Keratinocyte (primary cell): ENCODE measurements around the gene ELMO2. TPM values are rescaled to one million over a fixed set of nuclear protein-coding genes. Genes with fewer than 3 reads are reported as not detected.

Experiments used
- DNase-seq: peaks from one replicate; pipeline ENCODE4 v3.0.0-alpha.2; 2011; ENCODE audit warnings: low read depth, missing footprints, low spot score
- FAIRE-seq: peaks from 2 replicates; lab custom pipeline; 2011; peaks lifted over from hg19 to GRCh38; lab: Jason Lieb, UNC
- H2AFZ ChIP-seq: 2 replicates; pipeline ENCODE4 v1.6.0; 2012; ENCODE audit warnings: low read length, control low read depth, inconsistent platforms; ENCODE audit not compliant: control insufficient read depth
- H3K27ac ChIP-seq: 2 replicates; pipeline ENCODE4 v1.5.1; 2011; ENCODE audit warnings: low read length; ENCODE audit not compliant: control insufficient read depth, insufficient read depth
- H3K27me3 ChIP-seq: 3 replicates; pipeline ENCODE4 v1.6.0; 2011; ENCODE audit warnings: low read length; ENCODE audit not compliant: control insufficient read depth, insufficient read depth; ENCODE audit errors: extremely low read depth
- H3K36me3 ChIP-seq, 2 experiments: 2 replicates in 1 of 2; 3 replicates in 1 of 2; pipeline ENCODE4 v1.5.1; 2011; ENCODE audit warnings: low read length in 2 of 2, mild to moderate bottlenecking in 1 of 2; ENCODE audit not compliant: control insufficient read depth in 2 of 2, insufficient read depth in 2 of 2; ENCODE audit errors: extremely low read depth in 1 of 2
- H3K4me1 ChIP-seq: 3 replicates; pipeline ENCODE4 v1.5.1; 2011; ENCODE audit warnings: low read length; ENCODE audit not compliant: control insufficient read depth, insufficient read depth; ENCODE audit errors: extremely low read depth
- H3K4me2 ChIP-seq: 3 replicates; pipeline ENCODE4 v1.6.0; 2011; ENCODE audit warnings: low read depth, low read length; ENCODE audit not compliant: control insufficient read depth, insufficient read depth; ENCODE audit errors: extremely low read depth
- H3K4me3 ChIP-seq, 3 experiments: fragments of 200-600 bp in 1 of 3; sonication (generic) in 1 of 3; 2 replicates in 2 of 3; 3 replicates in 1 of 3; pipeline ENCODE4 v1.5.1; 2011 to 2016; ENCODE audit warnings: low read length in 3 of 3, mild to moderate bottlenecking in 3 of 3, control low read depth in 2 of 3, inconsistent platforms in 1 of 3, low read depth in 1 of 3, mixed read lengths in 1 of 3, mixed run types in 1 of 3, moderate library complexity in 1 of 3; ENCODE audit not compliant: control insufficient read depth in 2 of 3, insufficient read depth in 2 of 3; ENCODE audit errors: extremely low read depth in 1 of 3
- H3K79me2 ChIP-seq: 2 replicates; pipeline ENCODE4 v1.6.0; 2012; ENCODE audit warnings: low read length; ENCODE audit not compliant: control insufficient read depth, insufficient read depth
- H3K9ac ChIP-seq: 3 replicates; pipeline ENCODE4 v1.6.0; 2011; ENCODE audit warnings: low read length; ENCODE audit not compliant: control insufficient read depth, insufficient read depth; ENCODE audit errors: extremely low read depth
- H3K9me1 ChIP-seq: 3 replicates; pipeline ENCODE4 v1.6.0; 2011; ENCODE audit warnings: low read length; ENCODE audit not compliant: control insufficient read depth, insufficient read depth; ENCODE audit errors: extremely low read depth
- H3K9me3 ChIP-seq: 2 replicates; pipeline ENCODE4 v1.5.1; 2012; ENCODE audit warnings: low read depth, low read length; ENCODE audit not compliant: control insufficient read depth
- H4K20me1 ChIP-seq: 3 replicates; pipeline ENCODE4 v1.6.0; 2011; ENCODE audit warnings: low read length; ENCODE audit not compliant: control insufficient read depth, insufficient read depth; ENCODE audit errors: extremely low read depth
- EZH2 ChIP-seq: IDR thresholded peaks from one replicate; pipeline ENCODE4 v1.6.1; 2012; ENCODE audit warnings: inconsistent platforms, mild to moderate bottlenecking, low read length, moderate library complexity
- dilution Hi-C: fragments of 300-500 bp; cut with MboI; formaldehyde crosslinking; loops from one replicate; pipeline ENCODE4 v1.7.0; 2020; ENCODE audit warnings: low sequenced_read_pairs; ENCODE audit not compliant: extremely low pct_ligation_motif_present
- polyA plus RNA-seq, 5 experiments: library from polyadenylated mRNA; depleted of rRNA in 3 of 5; stranded (reverse) in 3 of 5; stranded (forward) in 1 of 5; unstranded in 1 of 5; fragments of >200 nt; gene quantifications; 1 replicate in 1 of 5; 2 replicates in 3 of 5; 3 replicates in 1 of 5; pipeline versions ENCODE4 v1.2.1 to v1.2.3, GENCODE V29; 2011 to 2012; ENCODE audit warnings: missing spikeins in 2 of 5, low read depth in 1 of 5, low replicate concordance in 1 of 5
- TF ChIP-seq, protein P1 (sequence below), 3 experiments: IDR thresholded peaks in 1 of 3; conservative IDR thresholded peaks in 1 of 3; optimal IDR thresholded peaks in 1 of 3; 2 replicates in 2 of 3; 3 replicates in 1 of 3; pipeline versions ENCODE3 to v1.5.1; 2011; ENCODE audit warnings: low read length in 3 of 3, mild to moderate bottlenecking in 3 of 3, moderate library complexity in 2 of 3, control low read depth in 1 of 3, inconsistent platforms in 1 of 3; ENCODE audit not compliant: insufficient read depth in 2 of 3; ENCODE audit errors: extremely low read depth in 1 of 3

ELMO2 gene
- polyA plus RNA-seq, 1 donor (not counting 4 experiments of a cell fraction or from before 2014, with no cell fraction given), result 28.5 TPM

GRCh38 chr20:46350201-46350985, 56.0 kb downstream of the ELMO2 start:
- Histone ChIP-seq H4K20me1 (no peaks in the 10 kb centered on the region), H3K79me2 (no peaks in the 10 kb centered on the region), H3K27ac (no peak overlapping the region), H3K27me3 (no peaks in the 10 kb centered on the region), H3K4me1 (no peaks in the 10 kb centered on the region), H3K9me3 (no peaks in the 10 kb centered on the region), H3K4me2 (no peak overlapping the region), H3K9me1 (no peaks in the 10 kb centered on the region), H2AFZ (no peak overlapping the region), H3K36me3 (peaks cover 4 to 16% of the 10 kb centered on the region in 2 experiments), H3K9ac (no peak overlapping the region), H3K4me3 (no peak overlapping the region)
- no peak for DNase-seq
- FAIRE-seq, result no peak
- dilution Hi-C loops, result no loop called here
- TF ChIP-seq, protein P1, sequence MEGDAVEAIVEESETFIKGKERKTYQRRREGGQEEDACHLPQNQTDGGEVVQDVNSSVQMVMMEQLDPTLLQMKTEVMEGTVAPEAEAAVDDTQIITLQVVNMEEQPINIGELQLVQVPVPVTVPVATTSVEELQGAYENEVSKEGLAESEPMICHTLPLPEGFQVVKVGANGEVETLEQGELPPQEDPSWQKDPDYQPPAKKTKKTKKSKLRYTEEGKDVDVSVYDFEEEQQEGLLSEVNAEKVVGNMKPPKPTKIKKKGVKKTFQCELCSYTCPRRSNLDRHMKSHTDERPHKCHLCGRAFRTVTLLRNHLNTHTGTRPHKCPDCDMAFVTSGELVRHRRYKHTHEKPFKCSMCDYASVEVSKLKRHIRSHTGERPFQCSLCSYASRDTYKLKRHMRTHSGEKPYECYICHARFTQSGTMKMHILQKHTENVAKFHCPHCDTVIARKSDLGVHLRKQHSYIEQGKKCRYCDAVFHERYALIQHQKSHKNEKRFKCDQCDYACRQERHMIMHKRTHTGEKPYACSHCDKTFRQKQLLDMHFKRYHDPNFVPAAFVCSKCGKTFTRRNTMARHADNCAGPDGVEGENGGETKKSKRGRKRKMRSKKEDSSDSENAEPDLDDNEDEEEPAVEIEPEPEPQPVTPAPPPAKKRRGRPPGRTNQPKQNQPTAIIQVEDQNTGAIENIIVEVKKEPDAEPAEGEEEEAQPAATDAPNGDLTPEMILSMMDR (optimal IDR thresholded peaks at IDR 0.05 in 1 of 3, IDR thresholded peaks at IDR 0.05 in 1 of 3, conservative IDR thresholded peaks at IDR 0.05 in 1 of 3; ENCODE audit: extremely low read depth in 1 of 3, insufficient read depth in 2 of 3, low read length in 3 of 3), result no peak
- TF ChIP-seq EZH2, result no peak

DNA sequence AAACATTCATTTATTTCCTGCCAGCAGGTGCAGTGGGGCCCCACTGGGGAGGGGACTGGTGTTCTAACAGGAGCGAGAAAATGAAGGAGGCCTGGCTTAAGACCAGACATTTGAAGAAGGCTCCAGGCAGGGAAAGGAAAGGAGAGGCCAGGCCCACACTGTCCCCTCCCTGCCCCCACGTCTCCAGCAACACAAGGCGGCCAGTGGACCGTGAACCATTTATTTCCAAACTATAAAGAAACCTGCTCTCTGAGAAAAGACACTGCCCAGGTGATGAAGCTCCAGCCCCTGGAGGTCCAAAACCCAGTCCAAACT, 56.7 kb downstream of the ELMO2 start:
- no peak for FAIRE-seq
- H3K9me1 ChIP-seq, result no peaks in the 10 kb centered on the region
- H3K9me3 ChIP-seq, result no peaks in the 10 kb centered on the region
- TF ChIP-seq, protein P1 (optimal IDR thresholded peaks at IDR 0.05 in 1 of 3, IDR thresholded peaks at IDR 0.05 in 1 of 3, conservative IDR thresholded peaks at IDR 0.05 in 1 of 3; ENCODE audit: extremely low read depth in 1 of 3, insufficient read depth in 2 of 3, low read length in 3 of 3), result no peak
- TF ChIP-seq EZH2, result no peak
- no peak overlapping the region for H2AFZ ChIP-seq
- H4K20me1 ChIP-seq, result no peaks in the 10 kb centered on the region
- no peak overlapping the region for H3K9ac ChIP-seq
- H3K36me3 ChIP-seq, result peaks cover 2 to 13% of the 10 kb centered on the region in 2 experiments
- H3K4me1 ChIP-seq, result no peaks in the 10 kb centered on the region
- H3K4me2 ChIP-seq, result no peak overlapping the region
- no peaks in the 10 kb centered on the region for H3K27me3 ChIP-seq
- dilution Hi-C loops, result no loop called here
- H3K27ac ChIP-seq, result no peak overlapping the region
- no peak overlapping the region for H3K4me3 ChIP-seq
- no peak for DNase-seq
- no peaks in the 10 kb centered on the region for H3K79me2 ChIP-seq
